HG03095 (cell line): Measurements from ENCODE around the gene LGALS3BP.
"Not testable (repeated sequence)": the region's sequence is repeated elsewhere in the genome, so short reads cannot be mapped to it uniquely, and the experiment has no call there.

Experiments used
- ATAC-seq: cut with Tn5 transposase; IDR thresholded peaks from one replicate; pipeline ENCODE4 v1.9.1; 2021; ENCODE audit warnings: moderate library complexity; ENCODE audit not compliant: unreplicated experiment

Gene LGALS3BP

GRCh38 chr17:78966123-78966813 is 13.5 kb downstream of the LGALS3BP start:
- ATAC-seq: no peak

- no peak for ATAC-seq
These were observed 14.2 kb downstream of the LGALS3BP start for GRCh38 chr17:78965491-78965924.

GRCh38 chr17:78963378-78963777 is 16.3 kb downstream of the LGALS3BP start:
- no peak for ATAC-seq

- not testable (repeated sequence) for ATAC-seq
These were observed 16.8 kb downstream of the LGALS3BP start for GRCh38 chr17:78962984-78963348.

GRCh38 chr17:78962345-78962983 is 17.3 kb downstream of the LGALS3BP start:
- ATAC-seq: no peak

DNA sequence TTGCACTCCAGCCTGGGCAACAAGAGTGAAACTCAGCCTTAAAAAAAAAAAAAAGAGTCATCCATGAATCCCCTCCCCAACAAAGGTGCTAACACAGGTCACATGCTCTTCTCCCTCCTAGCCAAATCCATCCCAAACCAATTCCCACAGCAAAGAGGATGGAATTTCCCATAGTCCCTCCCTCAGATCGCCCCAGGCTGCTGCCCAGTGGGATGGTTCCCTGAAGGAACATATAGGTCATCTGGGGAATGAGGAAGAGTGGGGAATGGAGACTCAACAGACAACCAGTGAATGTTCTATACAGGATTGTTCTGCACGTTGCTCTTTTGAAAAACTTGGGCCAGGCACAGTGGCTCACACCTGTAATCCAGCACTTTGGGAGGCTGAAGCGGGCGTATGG is 18.2 kb downstream of the LGALS3BP start:
- no peak for ATAC-seq

- ATAC-seq: no peak
These were observed 18.8 kb downstream of the LGALS3BP start for GRCh38 chr17:78960928-78961327.

DNA sequence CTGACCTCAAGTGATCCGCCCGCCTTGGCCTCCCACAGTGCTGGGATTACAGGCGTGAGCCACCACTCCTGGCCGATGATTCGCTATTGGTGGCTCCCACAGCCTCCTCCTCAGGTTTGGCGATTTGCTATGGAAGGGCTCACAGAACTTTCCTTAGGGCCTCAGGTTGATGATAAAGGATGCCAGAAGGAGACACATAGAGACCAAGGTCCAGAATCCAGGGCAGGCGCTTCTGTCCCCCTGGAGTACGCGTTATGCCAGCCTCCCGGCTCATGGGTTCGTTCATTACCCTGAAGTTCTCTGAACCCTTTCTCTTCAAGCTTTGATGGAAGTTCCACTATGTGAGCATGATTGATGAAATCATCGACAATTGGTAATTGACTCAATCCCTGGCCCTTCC is 19.9 kb downstream of the LGALS3BP start:
- ATAC-seq: no peak

DNA sequence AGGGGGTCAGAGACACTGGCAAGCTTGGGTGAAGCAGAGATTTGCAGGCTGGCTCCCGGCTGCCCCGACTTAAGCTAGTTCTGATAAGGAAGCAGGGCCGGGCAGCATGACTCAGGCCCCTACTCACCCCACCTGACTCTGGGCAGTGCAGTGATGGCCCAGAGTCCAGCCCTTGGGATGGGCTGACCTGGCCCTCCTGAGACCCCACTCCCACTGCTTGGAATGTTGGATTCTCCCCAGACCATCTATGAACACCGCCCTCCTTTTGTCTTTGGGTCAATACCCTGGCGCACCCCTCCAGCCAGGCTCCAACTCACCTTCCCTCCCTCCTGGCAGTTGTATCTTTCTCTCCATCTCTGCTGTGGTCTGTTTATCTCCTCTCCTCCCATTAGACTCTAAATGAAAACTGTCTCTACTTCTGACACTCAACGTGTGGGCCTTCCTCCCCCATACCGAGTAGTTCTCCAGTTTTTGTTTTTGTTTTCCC is 21.0 kb downstream of the LGALS3BP start:
- ATAC-seq: no peak

DNA sequence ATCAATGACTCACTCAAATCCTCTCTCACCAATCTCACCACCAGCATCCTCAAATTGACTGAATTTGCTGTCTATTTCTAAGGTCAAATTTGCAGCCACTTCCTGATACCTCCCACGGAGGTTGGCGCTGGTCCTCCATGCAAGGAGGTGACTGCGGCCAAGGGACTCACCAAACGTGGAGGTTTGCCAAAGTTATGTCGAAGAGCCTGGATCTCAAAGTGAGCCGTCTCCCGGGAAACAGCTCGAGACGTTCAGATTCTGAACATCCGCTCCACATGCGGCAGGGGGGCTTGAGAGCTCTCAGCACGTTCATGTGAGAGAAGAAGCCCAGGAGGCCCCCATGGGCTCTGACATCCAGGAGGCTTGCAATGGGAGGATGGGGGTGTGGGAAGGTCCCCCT is 22.6 kb downstream of the LGALS3BP start:
- no peak for ATAC-seq

DNA sequence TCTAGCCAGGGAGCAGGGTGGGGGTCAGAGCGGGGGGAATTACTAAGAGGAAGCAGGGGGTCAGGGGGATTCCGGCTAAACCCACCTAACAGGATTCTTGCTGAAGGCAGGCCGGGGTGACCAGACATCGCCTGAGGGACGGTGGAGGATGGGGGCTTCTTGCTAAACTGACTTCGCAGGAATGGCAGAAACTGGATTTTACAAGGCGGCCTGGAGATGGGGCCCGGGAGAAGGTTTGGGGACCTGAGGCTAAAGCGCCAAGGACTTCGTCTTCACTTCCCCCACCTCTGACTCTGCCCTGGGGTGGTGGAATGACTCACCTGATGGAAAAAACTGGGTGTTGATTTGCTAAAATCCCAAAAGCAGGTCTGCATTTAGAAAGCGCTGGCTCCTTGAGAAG is 23.5 kb downstream of the LGALS3BP start:
- ATAC-seq: no peak

DNA sequence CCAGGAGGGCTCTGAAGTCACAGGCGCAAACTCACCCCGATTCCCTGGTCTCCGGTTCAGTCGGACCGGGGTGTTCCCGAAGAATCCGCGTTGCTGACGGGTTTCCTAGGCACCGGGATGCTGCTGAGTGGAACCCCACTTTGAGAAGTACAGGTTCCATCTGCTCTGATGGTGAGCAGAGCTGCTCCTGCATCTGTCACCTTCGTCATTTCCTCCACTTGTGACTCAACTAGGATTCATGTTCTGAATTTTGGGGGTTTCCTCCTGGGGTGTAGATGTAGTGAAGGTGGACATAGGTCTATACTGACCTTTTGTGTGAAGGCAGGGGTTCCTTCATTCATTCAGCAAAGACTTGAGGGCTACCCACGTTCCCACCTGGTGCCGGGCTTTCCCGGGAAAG is 25.0 kb downstream of the LGALS3BP start:
- no peak for ATAC-seq

DNA sequence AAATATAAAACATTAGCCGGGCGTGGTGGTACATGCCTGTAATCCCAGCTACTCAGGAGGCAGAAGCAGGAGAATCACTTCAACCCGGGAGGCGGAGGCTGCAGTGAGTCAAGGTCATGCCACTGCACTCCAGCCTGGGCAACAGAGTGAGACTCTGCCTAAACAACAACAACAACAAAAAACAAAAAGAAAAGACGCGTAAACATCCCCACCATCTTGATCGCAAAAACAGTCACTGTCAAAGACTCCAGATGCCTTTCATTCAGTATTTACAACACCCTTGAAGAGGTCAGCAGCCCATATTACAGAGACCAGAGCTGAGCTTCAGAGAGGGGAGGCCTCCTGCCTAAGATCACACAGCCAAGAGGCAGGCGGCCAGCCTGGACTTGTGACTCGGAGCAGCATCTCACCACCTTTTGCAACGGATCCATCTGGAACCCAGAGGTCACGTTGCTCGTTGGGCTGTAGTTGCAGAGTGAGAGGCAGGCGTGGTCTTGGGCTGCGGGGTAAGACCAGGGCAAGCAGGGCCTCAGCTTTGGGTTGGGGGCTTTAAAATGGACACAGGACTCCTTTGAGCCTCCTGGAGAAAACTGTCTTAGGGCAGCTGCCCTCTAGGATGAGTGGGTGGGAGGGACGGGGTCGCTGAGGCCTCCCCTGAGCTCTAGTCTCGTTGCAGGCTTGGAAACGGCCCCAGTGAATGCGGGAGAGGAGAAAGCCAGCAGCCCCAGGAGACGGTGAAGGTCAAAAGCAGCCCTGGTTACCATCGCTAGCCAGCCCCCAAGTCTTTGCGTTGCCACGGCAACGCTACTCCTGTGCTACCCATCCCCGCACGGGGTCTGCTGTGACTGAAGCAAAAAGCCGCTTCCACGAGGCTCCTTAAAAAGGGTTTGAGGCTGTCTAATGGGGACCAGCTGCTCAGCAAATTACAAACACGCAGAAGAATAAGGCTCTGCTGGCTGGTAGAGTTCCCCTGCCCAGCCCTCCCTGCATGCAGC is 26.1 kb downstream of the LGALS3BP start:
- no peak for ATAC-seq

DNA sequence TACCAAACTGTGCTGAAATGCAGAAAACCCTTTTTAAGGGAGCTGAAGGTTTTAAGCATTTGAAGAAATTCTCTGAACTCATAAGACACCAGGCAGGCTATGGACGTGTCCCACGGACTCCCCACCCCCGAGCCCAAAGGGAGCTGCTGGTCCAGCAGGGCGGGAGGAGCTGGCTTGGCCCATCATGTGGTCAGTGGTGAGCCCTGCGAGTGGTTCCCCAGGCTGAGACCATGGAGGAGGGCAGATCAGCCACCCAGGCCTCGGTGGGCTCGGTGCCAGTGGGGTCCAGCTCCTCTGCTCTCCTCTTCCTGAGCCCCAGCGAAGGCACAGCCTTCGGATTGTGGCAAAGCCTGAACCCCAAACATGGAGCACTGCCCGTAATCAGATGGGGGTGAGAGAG is 27.0 kb downstream of the LGALS3BP start:
- ATAC-seq: no peak

DNA sequence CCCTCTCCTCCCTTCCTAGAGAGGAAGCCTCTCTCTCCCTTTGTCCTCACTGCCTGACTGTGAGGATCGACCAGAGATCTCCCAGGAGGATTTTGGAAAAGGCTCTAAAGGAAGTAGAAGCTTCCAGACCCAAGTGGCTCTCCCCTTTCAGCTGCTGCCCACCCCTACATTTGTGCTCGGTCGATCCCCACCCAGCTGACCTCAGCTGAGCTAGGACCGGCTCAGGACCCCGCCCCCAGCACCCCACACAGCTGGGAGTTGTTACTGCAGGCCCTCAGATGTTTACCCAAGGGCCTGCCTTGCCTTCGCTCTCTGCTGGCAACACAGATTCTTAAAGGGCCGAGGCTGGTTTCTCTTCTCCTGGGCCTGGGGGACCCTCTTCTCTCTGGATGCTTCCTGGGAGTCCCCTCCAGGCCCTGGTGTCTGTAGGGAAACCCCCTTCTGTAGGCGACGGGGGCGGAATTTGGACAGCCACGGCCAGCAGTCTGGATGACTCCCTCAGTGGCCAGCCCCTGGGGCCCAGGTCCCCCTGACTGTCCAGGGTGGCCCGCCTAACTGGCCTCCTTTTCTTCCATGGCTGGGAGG is 27.7 kb downstream of the LGALS3BP start:
- ATAC-seq: no peak

- no peak for ATAC-seq
These were observed 28.9 kb downstream of the LGALS3BP start for GRCh38 chr17:78950870-78951269.

- no peak for ATAC-seq
These were observed 32.2 kb downstream of the LGALS3BP start for GRCh38 chr17:78947235-78948149.

DNA sequence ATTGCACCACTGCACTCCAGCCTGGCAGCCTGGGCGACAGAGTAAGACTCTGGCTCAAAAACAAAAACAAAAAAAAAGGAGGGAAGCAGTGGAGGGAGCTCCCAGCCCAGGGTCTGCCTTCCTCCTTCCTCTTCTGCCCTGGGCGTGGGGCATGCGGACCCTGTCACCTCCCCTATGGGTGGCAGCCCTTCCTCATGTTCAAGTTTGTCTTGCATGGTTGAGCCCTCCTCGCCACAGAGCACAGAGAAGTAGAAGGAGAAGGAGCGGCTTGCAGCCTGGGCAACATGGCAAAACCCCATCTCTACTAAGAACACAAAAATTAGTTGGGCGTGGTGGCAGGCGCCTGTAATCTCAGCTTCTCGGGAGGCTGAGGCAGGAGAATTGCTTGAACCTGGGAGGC is 33.1 kb downstream of the LGALS3BP start:
- no peak for ATAC-seq

GRCh38 chr17:78946131-78946530 is 33.6 kb downstream of the LGALS3BP start:
- ATAC-seq: no peak

GRCh38 chr17:78945455-78945854 is 34.3 kb downstream of the LGALS3BP start:
- ATAC-seq: not testable (repeated sequence)
